Kidney epithelial cell (primary cell): ENCODE results near the gene AREL1. TPM values are rescaled to one million over a fixed set of nuclear protein-coding genes. Genes with fewer than 3 reads are reported as not detected.
A peak's percentile ranks its signal among the peaks of the same experiment; 100 is the strongest.

Experiments used
- DNase-seq: peaks from one replicate; pipeline ENCODE4 v3.0.0-alpha.2; 2010; ENCODE audit warnings: low read depth
- H3K27me3 ChIP-seq: 2 replicates; pipeline ENCODE4 v1.6.0; 2011; ENCODE audit warnings: low read length; ENCODE audit not compliant: control insufficient read depth, insufficient read depth
- H3K36me3 ChIP-seq: 2 replicates; pipeline ENCODE4 v1.5.1; 2011; ENCODE audit warnings: low read length; ENCODE audit not compliant: control insufficient read depth, insufficient read depth
- H3K4me3 ChIP-seq: 2 replicates; pipeline ENCODE4 v1.5.1; 2011; ENCODE audit warnings: low read depth, mild to moderate bottlenecking, control low read depth, low read length
- total RNA-seq: library from RNA; depleted of rRNA; stranded (reverse); fragments of >200 nt; gene quantifications from 2 replicates; pipeline ENCODE4 v1.2.3, GENCODE V29; 2015
- TF ChIP-seq, protein P1 (sequence below): IDR thresholded peaks from 2 replicates; pipeline ENCODE4 v1.5.1; 2011; ENCODE audit warnings: mild to moderate bottlenecking, moderate library complexity, low read length, control low read depth, inconsistent platforms; ENCODE audit not compliant: insufficient read depth, poor library complexity, severe bottlenecking

The AREL1 gene
- total RNA-seq, 1 donor from 2014 or later, result 40.2 TPM

DNA sequence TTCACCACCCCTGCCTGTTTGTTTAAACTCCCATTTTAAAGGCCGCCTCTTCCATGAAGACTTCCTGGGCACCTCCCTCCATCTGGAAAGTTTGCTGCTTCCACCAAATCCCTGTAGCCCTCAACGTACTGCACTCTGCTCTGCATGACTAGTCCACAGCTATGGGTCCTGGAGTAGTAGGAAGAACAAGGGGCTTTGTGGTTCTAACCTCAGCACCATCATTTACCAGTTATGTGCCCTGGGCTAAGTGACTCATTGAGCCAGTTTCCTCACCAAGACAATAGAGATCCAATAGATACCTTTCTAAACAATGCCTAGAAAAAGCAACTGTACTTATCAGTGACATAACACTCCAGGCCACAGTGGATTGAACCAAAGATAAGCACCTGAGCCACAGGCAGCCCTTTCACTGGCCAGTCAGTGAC is 92.4 kb downstream of the AREL1 start:
- TF ChIP-seq, protein P1, sequence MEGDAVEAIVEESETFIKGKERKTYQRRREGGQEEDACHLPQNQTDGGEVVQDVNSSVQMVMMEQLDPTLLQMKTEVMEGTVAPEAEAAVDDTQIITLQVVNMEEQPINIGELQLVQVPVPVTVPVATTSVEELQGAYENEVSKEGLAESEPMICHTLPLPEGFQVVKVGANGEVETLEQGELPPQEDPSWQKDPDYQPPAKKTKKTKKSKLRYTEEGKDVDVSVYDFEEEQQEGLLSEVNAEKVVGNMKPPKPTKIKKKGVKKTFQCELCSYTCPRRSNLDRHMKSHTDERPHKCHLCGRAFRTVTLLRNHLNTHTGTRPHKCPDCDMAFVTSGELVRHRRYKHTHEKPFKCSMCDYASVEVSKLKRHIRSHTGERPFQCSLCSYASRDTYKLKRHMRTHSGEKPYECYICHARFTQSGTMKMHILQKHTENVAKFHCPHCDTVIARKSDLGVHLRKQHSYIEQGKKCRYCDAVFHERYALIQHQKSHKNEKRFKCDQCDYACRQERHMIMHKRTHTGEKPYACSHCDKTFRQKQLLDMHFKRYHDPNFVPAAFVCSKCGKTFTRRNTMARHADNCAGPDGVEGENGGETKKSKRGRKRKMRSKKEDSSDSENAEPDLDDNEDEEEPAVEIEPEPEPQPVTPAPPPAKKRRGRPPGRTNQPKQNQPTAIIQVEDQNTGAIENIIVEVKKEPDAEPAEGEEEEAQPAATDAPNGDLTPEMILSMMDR, result no peak
- peak; percentile 100 for DNase-seq
- Histone ChIP-seq H3K4me3 (no peak overlapping the region), H3K27me3 (no peaks in the 10 kb centered on the region), H3K36me3 (no peaks in the 10 kb centered on the region)

DNA sequence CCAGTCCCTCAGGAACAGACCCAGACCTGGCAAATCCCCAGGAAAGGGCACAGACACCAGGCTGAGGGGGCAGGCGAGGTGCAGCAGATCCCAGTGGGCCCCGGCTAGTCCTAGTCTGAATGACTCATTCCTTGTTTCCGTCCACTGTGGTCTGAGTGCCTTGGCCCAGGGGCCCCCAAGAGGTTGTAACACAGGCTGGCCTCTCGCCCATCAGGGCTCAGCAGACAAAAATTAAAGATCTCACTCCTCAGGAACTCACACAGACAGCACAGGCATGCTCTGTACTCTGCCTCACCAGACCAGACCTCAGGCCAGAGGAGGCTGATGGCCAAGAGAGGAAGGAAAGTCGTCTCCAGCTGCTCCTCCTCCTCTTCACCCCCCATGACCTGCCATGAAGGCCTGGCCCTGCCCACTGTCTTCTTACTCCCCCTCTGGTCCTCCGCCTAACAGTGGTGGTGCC is 93.2 kb downstream of the AREL1 start:
- H3K27me3 ChIP-seq, result no peaks in the 10 kb centered on the region

DNA sequence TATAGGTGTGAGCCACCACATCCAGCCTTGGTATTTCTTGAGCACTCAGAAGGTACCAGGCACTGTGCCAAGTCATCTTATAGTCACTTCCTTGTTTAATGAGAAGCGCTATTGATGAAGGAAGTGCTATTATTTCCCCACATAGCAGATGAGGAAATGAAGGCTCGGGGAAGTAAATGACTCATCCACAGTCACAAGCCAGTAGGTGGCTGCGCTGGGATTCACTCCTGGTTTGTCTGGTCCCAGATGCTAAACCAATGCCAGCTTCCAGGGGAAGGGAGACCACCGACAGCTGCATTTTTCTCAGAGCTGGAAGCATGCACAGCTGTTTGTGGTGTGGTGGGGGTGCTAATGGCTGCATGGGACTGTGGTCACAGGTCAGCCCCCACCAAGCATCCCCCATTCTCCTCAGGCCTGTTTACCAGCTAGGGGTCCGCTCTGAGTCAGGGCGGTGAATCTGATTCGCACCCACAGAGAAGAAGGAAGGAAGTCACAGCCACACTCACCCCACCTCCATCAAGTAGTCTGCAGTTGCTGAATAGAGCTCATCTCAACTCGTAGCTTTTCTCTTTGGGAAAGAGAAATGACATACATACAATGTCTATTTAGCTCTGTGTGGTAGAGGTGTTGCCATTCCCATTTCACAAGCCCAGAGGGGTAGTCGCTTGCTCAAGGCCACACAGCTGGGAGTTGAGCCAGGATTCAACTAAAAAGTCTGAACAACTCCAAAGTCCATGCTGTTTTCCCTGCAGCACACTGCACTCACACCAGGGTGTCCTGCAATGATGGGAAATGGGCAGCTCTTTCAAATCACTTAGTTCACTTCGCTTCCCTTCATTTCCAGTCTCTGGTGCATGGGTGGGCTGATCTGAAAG is 94.6 kb downstream of the AREL1 start:
- TF ChIP-seq, protein P1, result no peak
- DNase-seq, result peak; percentile 61
- no peaks in the 10 kb centered on the region for H3K27me3 ChIP-seq
- no peaks in the 10 kb centered on the region for H3K36me3 ChIP-seq
- H3K4me3 ChIP-seq, result no peak overlapping the region

More for the DNA sequence above, 93.2 kb downstream of the AREL1 start:
- no peak overlapping the region for H3K4me3 ChIP-seq
- peak; percentile 95 for DNase-seq
- TF ChIP-seq, protein P1, result no peak
- no peaks in the 10 kb centered on the region for H3K36me3 ChIP-seq

DNA sequence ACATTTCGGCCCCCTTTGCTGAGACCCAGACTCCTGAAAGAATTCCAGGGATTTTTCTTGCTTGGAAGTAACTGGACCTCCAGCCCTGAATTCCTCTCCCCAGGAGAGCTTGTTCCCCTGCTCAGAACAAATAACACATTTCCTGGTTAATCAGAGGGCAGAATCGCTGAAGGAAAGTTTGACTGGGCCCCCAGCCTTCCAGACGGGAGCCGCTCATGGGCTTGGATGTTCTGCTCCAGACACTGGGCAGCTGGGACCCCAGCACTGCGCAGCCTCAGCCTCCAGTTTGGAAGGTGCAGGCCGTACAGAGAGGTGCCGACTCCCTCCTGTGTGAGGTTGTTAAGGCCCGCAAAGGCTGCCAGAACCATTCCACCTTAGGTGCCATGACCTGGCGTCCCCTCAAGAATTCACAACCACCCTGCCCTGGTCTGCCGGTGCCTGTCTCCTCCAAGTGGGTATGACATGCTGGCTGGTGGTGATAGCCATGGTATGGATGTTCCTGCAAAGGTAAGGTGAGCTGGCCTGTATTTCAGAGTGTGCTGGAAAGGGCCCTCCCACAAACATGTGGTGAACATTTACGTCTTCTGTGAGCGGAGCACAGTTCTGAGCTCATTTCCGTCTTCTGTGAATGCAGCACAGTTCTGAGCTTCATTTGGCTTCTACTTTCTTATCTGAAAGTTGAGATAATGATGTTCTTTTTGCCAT is 95.7 kb downstream of the AREL1 start:
- DNase-seq, result no peak
- no peaks in the 10 kb centered on the region for H3K36me3 ChIP-seq
- TF ChIP-seq, protein P1, result no peak
- H3K4me3 ChIP-seq, result no peak overlapping the region
- H3K27me3 ChIP-seq, result no peaks in the 10 kb centered on the region

DNA sequence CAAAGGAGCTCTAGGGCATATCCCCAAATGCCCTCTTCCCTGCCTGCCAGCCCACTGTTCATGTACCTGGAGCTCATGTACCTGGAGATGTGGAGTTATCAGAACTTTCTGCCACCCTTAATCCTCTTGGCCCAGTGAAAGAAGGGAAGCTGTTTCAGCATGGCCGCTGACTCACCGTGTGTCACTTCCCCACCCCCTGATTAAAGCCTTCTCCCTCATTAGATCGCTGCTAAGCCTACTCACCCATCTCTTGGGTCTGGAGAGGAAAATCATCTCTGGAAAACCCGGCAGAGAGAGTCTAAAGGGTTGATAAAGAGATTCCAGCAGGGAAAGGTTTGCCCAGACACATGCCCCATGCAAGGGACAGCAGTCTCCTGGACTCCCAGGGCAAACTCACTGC is 96.4 kb downstream of the AREL1 start:
- peak; percentile 70 for DNase-seq
- TF ChIP-seq, protein P1, result no peak
- H3K4me3 ChIP-seq, result peak overlapping the region; percentile 1
- H3K36me3 ChIP-seq, result no peaks in the 10 kb centered on the region
- no peaks in the 10 kb centered on the region for H3K27me3 ChIP-seq
